H1 (cell line): ENCODE data around the gene RNF113B. TPM values are rescaled to one million over a fixed set of nuclear protein-coding genes. Genes with fewer than 3 reads are reported as not detected.

Experiments
- CBX5 ChIP-seq: fragments of 300-800, 300-1000 bp; sonication (generic); IDR thresholded peaks from 2 replicates; pipeline ENCODE4 v1.7.1; 2016; ENCODE audit warnings: antibody characterized with exemption, low read length, low read depth
- NANOG ChIP-seq: IDR thresholded peaks from 2 replicates; pipeline ENCODE4 v1.6.1; 2011; ENCODE audit warnings: low read length, low read depth, mild to moderate bottlenecking, inconsistent platforms; ENCODE audit not compliant: insufficient read depth, poor library complexity, severe bottlenecking
- polyA plus RNA-seq, 7 experiments: library from polyadenylated mRNA; depleted of rRNA in 3 of 7; stranded (reverse) in 5 of 7; unstranded in 2 of 7; fragments of >200 nt in 5 of 7; fragments of 200-250 nt in 2 of 7; gene quantifications; 1 replicate in 5 of 7; 2 replicates in 1 of 7; 4 replicates in 1 of 7; pipeline versions ENCODE4 v1.2.1 to v1.2.3, GENCODE V29; 2011 to 2013; ENCODE audit warnings: missing spikeins in 2 of 7, mixed read lengths in 2 of 7
- total RNA-seq: library from RNA; stranded (reverse); fragmentation: NEBNext Ultra II Directional; extraction: Animal tissue kit (Norgen Biotek cat#: 25700); gene quantifications from 2 replicates; pipeline ENCODE4 v1.2.1, GENCODE V29; 2021

Gene RNF113B
- total and polyA plus RNA-seq, 2 of the 8 experiments (the other 6 are each of a cell fraction or from before 2014, with no cell fraction given), result not detected

- no peak for TF ChIP-seq NANOG
- no peak for TF ChIP-seq CBX5
Observed at GRCh38 chr13:98190889-98191444, 13.9 kb upstream of the RNF113B start (continued).
